NCI-H524 treated with DMSO at 0.1 percent for 48 hours (cell line): ENCODE data around the gene NDUFV3.
A peak's percentile ranks its signal among the peaks of the same experiment; 100 is the strongest.
"Not testable (repeated sequence)": the region's sequence is repeated elsewhere in the genome, so short reads cannot be mapped to it uniquely, and the experiment has no call there.

ENCODE experiments used
- DNase-seq: peaks from one replicate; lab custom pipeline; 2025; lab: John Stamatoyannopoulos, UW

NDUFV3 gene

GRCh38 chr21:42900446-42900845, 7.3 kb downstream of the NDUFV3 start:
- no peak for DNase-seq

- DNase-seq = no peak
These were observed 10.7 kb downstream of the NDUFV3 start for GRCh38 chr21:42903817-42904216.

DNA sequence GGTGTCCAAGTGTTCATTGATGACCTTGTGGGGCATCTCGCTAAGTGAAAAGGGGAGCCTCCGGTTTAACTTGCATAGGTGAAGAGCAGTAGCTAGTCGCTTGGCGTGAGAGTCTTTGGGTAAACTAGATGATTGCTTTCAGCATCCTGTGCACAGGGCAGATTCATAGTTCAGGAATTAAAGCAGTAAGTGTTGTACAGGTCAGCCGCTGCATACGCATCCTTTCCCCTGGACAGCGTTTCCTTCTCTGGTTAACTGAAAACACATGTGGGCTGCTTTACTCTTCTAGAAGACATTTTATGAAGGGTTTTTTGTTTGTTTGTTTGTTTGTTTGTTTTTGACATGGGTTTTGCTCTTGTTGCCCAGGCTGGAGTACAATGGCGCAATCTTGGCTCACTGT, 12.1 kb downstream of the NDUFV3 start:
- DNase-seq = no peak

- no peak for DNase-seq
These were observed 13.1 kb downstream of the NDUFV3 start for GRCh38 chr21:42906233-42906632.

- DNase-seq = not testable (repeated sequence)
These were observed 15.4 kb downstream of the NDUFV3 start for GRCh38 chr21:42908484-42908883.

DNA sequence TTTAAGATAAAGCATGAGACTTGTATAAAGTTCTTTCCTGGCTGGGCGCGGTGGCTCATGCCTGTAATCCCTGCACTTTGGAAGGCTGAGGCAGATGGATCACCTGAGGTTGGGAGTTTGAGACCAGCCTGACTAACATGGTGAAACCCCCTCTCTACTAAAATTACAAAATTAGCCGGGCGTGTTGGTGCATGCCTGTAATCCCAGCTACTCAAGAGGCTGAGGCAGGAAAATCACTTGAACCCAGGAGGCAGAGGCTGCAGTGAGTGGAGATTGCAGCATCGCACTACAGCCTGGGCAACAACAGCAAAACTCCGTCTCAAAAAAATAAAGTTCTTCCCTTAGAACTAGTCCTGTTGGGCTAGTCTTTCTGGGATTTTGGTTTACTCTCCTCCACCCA, 18.8 kb downstream of the NDUFV3 start:
- not testable (repeated sequence) for DNase-seq

GRCh38 chr21:42913476-42913875, 20.4 kb downstream of the NDUFV3 start:
- DNase-seq = no peak

GRCh38 chr21:42918291-42918690, 25.2 kb downstream of the NDUFV3 start:
- DNase-seq = no peak

DNA sequence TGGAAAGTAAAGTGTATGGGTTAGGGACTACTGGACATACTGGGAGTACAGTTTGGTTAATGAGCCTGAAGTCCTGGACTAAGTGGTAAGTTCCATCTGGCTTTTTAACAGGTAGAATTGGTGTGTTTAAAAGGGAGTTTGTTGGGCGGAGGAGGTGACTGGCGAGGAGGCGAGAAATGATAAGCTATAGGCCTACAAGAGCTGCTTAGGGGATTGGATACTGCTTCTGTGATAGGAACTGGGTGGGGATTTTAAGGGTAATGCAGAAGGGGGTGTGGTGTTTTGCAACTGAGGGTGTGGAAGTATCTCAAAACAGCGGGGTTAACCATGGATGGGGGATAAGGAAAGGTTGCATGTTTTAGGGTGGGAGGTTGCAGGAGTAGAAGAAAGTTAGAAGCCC, 28.8 kb downstream of the NDUFV3 start:
- DNase-seq = no peak

DNA sequence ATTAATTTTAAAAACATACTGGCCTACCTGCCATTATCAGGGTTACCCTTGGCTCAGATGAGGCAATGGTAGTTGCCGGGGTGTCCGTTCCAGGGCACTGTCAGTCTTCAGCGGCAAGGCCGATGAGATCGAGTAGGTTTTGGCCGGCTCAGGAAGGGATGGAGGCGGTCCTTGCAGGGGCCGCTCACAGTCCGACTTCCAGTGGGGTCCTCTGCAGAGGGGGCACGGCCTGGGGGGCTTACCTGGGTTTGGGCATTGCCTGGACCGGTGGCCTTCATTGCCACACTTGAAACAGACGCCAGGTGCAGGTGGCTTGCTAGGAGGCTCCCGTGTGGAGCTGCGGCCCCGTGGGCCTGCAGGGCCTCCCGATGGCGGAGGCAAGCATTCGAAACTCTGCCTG, 29.8 kb downstream of the NDUFV3 start:
- DNase-seq = no peak

GRCh38 chr21:42923553-42924432, 30.7 kb downstream of the NDUFV3 start:
- DNase-seq = peak; percentile 89

DNA sequence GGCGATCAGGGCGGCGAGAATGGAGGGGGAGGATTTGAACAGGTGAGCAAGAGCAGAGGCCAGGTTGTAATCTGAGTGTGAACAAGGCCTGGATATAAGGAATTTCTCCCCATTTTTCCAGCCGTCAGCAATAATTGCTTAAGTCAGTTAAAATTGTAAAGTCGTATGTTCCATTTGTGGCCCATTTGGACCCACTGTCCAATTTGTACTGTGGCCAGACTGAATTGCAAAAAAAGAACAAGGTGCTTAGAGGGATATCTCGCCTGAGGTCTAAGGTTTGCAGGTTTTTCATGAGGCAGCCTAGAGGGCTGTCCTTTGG, 31.3 kb downstream of the NDUFV3 start:
- DNase-seq = no peak

- DNase-seq = no peak
These were observed 32.2 kb downstream of the NDUFV3 start, which contains the start of gene ERVH48-1 for GRCh38 chr21:42925114-42925926. ERVH48-1 (minus strand) TSS chr21:42925630; CDS start chr21:42919006, 6,624 bp downstream.

DNA sequence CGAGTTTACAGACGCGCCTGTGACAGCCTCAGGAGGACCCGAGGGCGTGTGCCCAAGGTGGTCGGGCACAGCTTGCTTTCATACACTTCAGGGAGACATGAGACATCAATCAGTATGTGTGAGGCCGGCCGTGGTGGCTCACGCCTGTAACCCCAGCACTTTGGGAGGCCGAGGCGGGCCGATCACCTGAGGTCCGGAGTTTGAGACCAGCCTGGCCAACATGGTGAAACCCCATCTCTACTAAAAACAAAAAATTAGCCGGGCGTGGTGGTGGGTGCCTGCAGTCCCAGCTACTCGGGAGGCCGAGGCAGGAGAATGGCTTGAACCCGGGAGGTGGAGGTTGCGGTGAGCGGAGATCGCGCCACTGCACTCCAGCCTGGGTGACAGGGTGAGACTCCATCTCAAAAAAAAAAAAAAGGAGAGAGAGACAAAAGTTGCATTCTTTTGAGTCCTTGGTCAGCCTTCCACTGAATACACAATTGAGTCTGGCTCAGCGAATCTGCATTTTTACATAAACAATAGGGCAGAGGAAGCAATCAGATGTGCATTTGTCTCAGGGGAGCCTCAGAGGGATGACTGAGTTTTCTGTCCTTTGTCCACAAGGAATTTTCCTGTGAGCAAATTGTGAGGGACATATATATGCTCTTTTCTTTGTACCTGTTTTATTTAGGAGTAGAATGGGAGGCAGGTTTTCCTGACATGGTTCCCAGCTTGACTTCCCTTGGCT, 34.5 kb downstream of the NDUFV3 start:
- not testable (repeated sequence) for DNase-seq

GRCh38 chr21:42929969-42930368, 36.9 kb downstream of the NDUFV3 start:
- no peak for DNase-seq

- DNase-seq = no peak
These were observed 38.6 kb downstream of the NDUFV3 start for GRCh38 chr21:42931560-42932235.

DNA sequence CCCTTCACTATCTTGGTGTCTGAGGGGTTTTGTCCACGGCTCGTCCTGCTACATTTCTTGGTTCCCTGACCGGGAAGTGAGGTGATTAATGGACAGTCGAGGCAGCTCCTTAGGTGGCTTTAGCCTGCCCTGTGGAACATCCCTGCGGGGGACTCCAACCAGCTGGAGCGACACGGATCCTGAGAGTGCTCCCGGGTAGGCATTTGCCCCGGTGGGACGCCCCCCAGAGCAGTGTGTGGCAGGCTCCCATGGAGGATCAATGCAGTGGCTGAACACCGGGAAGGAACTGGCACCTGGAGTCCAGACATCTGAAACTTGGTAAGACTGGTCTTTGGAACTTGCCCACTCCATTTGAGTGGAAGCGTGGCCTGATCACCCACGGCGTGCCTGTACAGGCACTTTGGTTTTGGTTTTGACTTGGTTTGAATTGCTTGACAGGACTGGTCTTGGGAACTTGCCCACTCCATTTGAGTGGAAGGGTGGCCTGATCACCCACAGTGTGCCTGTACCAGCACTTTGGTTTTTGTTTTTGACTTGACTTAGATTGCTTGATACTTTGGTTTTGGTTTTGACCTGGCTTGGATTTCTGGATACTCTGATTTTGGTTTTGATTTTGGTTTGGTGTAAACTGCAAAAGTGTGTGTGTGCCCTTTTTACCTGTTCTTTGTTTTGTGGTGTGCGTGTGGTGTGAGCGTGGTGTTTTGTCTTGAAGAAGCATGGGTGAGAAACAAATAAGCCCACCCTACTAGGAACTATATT, 39.4 kb downstream of the NDUFV3 start:
- not testable (repeated sequence) for DNase-seq

DNA sequence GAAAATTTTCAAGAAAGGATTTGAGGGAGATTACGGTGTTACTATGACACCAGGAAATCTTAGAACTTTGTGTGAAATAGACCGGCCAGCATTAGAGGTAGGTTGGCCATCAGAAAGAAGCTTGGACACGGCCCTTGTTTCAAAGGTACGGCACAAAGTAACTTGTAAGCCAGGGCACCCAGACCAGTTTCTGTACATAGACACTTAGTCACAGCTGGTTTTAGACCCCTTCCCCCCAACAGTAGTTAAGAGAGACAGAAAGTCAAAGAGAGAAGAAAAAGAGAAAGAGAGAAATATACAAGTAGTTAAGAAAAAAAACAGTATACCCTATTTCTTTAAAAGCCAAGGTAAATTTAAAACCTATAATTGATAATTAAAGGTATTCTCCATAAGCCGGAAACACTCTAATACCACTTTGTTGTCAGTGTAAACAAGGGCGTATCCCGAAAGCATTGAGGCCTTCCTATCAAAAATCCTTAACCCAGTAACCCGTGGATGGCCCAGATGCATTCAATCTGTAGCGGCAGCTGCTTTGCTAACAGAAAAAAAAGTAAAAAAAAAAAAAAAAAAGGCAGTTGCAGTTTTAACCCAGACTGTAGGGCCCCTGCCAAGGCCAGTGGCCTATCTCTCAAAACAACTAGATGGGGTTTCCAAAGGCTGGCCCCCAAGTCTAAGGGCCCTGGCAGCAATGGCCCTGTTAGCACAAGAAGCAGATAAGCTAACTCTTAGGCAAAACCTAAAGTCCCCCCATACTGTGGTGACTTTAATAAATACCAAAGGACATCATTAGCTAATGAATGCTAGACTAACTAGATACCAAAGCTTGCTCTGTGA, 40.2 kb downstream of the NDUFV3 start:
- DNase-seq = not testable (repeated sequence)

- DNase-seq = not testable (repeated sequence)
These were observed 40.9 kb downstream of the NDUFV3 start for GRCh38 chr21:42933973-42934372.

GRCh38 chr21:42936360-42936759, 43.3 kb downstream of the NDUFV3 start:
- not testable (repeated sequence) for DNase-seq
